ENCODE measurements around the gene DACT2. TPM values are rescaled to one million over a fixed set of nuclear protein-coding genes. Genes with fewer than 3 reads are reported as not detected.
"Not testable (repeated sequence)": the region's sequence is repeated elsewhere in the genome, so short reads cannot be mapped to it uniquely, and the experiment has no call there.

DACT2 gene
- total and polyA plus RNA-seq, 9 of the 15 experiments (the other 6 are each of a cell fraction or from before 2014, with no cell fraction given) = not detected

GRCh38 chr6:168313431-168314011 lies 6.1 kb downstream of the DACT2 start (continued):
- TF ChIP-seq ZNF124 (CRISPR knock-in tag; IDR thresholded peaks at IDR 0.05) = no peak
- no peak for TF ChIP-seq MAX (CRISPR knock-in tag; IDR thresholded peaks at IDR 0.05)
- no peak for TF ChIP-seq POLR2AphosphoS5 (IDR thresholded peaks at IDR 0.05; ENCODE audit: control insufficient read depth, insufficient read depth, low read depth, low read length)
- no peak for TF ChIP-seq ZBED1 (IDR thresholded peaks at IDR 0.05)
- no peak for TF ChIP-seq ARNT (IDR thresholded peaks at IDR 0.05)

GRCh38 chr6:168312125-168312507 lies 7.5 kb downstream of the DACT2 start:
- H3K79me2 ChIP-seq (ENCODE audit: control insufficient read depth, insufficient read depth, low read length); H3K36me3 ChIP-seq (ENCODE audit: control insufficient read depth, insufficient read depth, low read length); ATAC-seq; POLR2A ChIA-PET; H3K9me3 ChIP-seq (replicated peaks; ENCODE audit: control insufficient read depth, insufficient read depth, low read depth, low read length); H3K9ac ChIP-seq (ENCODE audit: insufficient read depth in 1 of 2, low read depth in 2 of 2, low read length in 2 of 2); H4K20me1 ChIP-seq (replicated peaks; ENCODE audit: control insufficient read depth, insufficient read depth, low read length); H2AFZ ChIP-seq (ENCODE audit: low read depth, low read length); in situ Hi-C loops (cut with MboI); H3K27ac ChIP-seq (ENCODE audit: extremely low read depth, low read depth, low read length); DNase-seq (ENCODE audit: extremely low read depth in 1 of 4, low spot score in 3 of 4); H3K4me2 ChIP-seq (ENCODE audit: insufficient read depth, low read length); FAIRE-seq; H3K4me3 ChIP-seq; BruUV-seq (replicated peaks); intact Hi-C loops (cut with micrococcal nuclease); H3K9me1 ChIP-seq (ENCODE audit: control insufficient read depth, insufficient read depth, low read length); CTCF ChIA-PET (ENCODE audit: low intra/inter-chr PET ratio): not testable (repeated sequence)
- WGBS (ENCODE audit: insufficient coverage, low coverage, missing lambda C conversion rate) = 0% methylated on average over 8 of the region's 8 CpGs
- peaks cover 34 to 88% of the 10 kb centered on the region in 2 experiments; a peak in 4 of 5 replicates for H3K27me3 ChIP-seq (ENCODE audit: control insufficient read depth in 2 of 2, insufficient read depth in 2 of 2, low read length in 2 of 2)
- H3K4me1 ChIP-seq (replicated peaks in 1 of 2; ENCODE audit: control insufficient read depth in 2 of 2, insufficient read depth in 2 of 2, low read length in 2 of 2) = peaks cover 0 to 13% of the 10 kb centered on the region in 2 experiments; a peak in 1 of 5 replicates
